Astrocyte (in vitro differentiated cells and primary cell): Measurements from ENCODE around the gene SCTR. TPM values are rescaled to one million over a fixed set of nuclear protein-coding genes. Genes with fewer than 3 reads are reported as not detected.

ENCODE experiments used
- DNase-seq: peaks from one replicate; pipeline ENCODE4 v3.0.0-alpha.2; 2010; ENCODE audit warnings: low read depth
- FAIRE-seq: peaks from 2 replicates; lab custom pipeline; 2011; peaks lifted over from hg19 to GRCh38; lab: Jason Lieb, UNC
- H2AFZ ChIP-seq: 2 replicates; pipeline ENCODE4 v1.6.0; 2012; ENCODE audit warnings: low read depth, low read length, inconsistent platforms
- H3K27ac ChIP-seq: 2 replicates; pipeline ENCODE4 v1.5.1; 2011; ENCODE audit warnings: low read depth, low read length, inconsistent platforms
- H3K27me3 ChIP-seq: 2 replicates; pipeline ENCODE4 v1.6.0; 2011; ENCODE audit warnings: low read length, inconsistent platforms; ENCODE audit not compliant: insufficient read depth
- H3K36me3 ChIP-seq: 2 replicates; pipeline ENCODE4 v1.5.1; 2011; ENCODE audit warnings: low read length, inconsistent platforms; ENCODE audit not compliant: insufficient read depth
- H3K4me1 ChIP-seq: 2 replicates; pipeline ENCODE4 v1.5.1; 2011; ENCODE audit warnings: low read length, inconsistent platforms; ENCODE audit not compliant: insufficient read depth
- H3K4me2 ChIP-seq: 2 replicates; pipeline ENCODE4 v1.6.0; 2012; ENCODE audit warnings: low read length, inconsistent platforms
- H3K4me3 ChIP-seq: 2 replicates; pipeline ENCODE4 v1.5.1; 2011; ENCODE audit warnings: low read depth, mild to moderate bottlenecking, low read length, inconsistent platforms; ENCODE audit not compliant: insufficient read depth
- H3K79me2 ChIP-seq: 2 replicates; pipeline ENCODE4 v1.6.0; 2012; ENCODE audit warnings: mild to moderate bottlenecking, low read length, inconsistent platforms; ENCODE audit not compliant: insufficient read depth
- H3K9ac ChIP-seq: 2 replicates; pipeline ENCODE4 v1.6.0; 2012; ENCODE audit warnings: mild to moderate bottlenecking, low read length, inconsistent platforms
- H3K9me3 ChIP-seq: 2 replicates; pipeline ENCODE4 v1.5.1; 2012; ENCODE audit warnings: low read depth, mild to moderate bottlenecking, low read length, inconsistent platforms; ENCODE audit not compliant: insufficient read depth
- H4K20me1 ChIP-seq: 2 replicates; pipeline ENCODE4 v1.6.0; 2012; ENCODE audit warnings: low read length, inconsistent platforms; ENCODE audit not compliant: insufficient read depth
- H3K27ac Mint-ChIP-seq: one replicate; pipeline ENCODE4 v1.8.0; 2021; ENCODE audit warnings: mild to moderate bottlenecking, mixed read lengths; ENCODE audit not compliant: unreplicated experiment
- H3K27me3 Mint-ChIP-seq: one replicate; pipeline ENCODE4 v1.8.0; 2021; ENCODE audit warnings: low read depth, mixed read lengths; ENCODE audit not compliant: unreplicated experiment
- H3K36me3 Mint-ChIP-seq: one replicate; pipeline ENCODE4 v1.8.0; 2021; ENCODE audit warnings: low read depth, mixed read lengths; ENCODE audit not compliant: unreplicated experiment
- H3K4me1 Mint-ChIP-seq: one replicate; pipeline ENCODE4 v1.8.0; 2021; ENCODE audit warnings: low read depth, mixed read lengths; ENCODE audit not compliant: unreplicated experiment
- H3K4me3 Mint-ChIP-seq: one replicate; pipeline ENCODE4 v1.8.0; 2021; ENCODE audit warnings: mild to moderate bottlenecking, moderate library complexity, mixed read lengths; ENCODE audit not compliant: unreplicated experiment
- H3K9me3 Mint-ChIP-seq: one replicate; pipeline ENCODE4 v1.8.0; 2021; ENCODE audit warnings: mild to moderate bottlenecking, mixed read lengths; ENCODE audit not compliant: unreplicated experiment
- CTCF ChIP-seq: IDR thresholded peaks from 2 replicates; pipeline ENCODE4 v1.5.1; 2011; ENCODE audit warnings: low read depth, mild to moderate bottlenecking, inconsistent platforms, low read length, moderate library complexity; ENCODE audit not compliant: insufficient read depth
- EZH2 ChIP-seq: IDR thresholded peaks from 2 replicates; pipeline ENCODE4 v1.6.1; 2012; ENCODE audit warnings: mild to moderate bottlenecking, low read length, inconsistent platforms; ENCODE audit not compliant: insufficient read depth
- total RNA-seq: library from RNA; stranded (reverse); gene quantifications from 2 replicates; pipeline ENCODE4 v1.2.1, GENCODE V29; 2021

SCTR gene
- total RNA-seq, 1 donor from 2014 or later = not detected

GRCh38 chr2:119421741-119422140 lies 102.5 kb downstream of the SCTR start:
- TF ChIP-seq CTCF (no peak), EZH2 (no peak)
- peaks cover 22% of the 10 kb centered on the region for H3K27me3 ChIP-seq
- H3K9ac ChIP-seq = no peak overlapping the region
- H2AFZ ChIP-seq = no peak overlapping the region
- no peaks in the 10 kb centered on the region for H3K4me1 ChIP-seq
- H3K4me2 ChIP-seq = no peak overlapping the region
- Mint-ChIP-seq H3K27ac (no peak overlapping the region), H3K27me3 (peaks cover 23% of the 10 kb centered on the region), H3K4me1 (peaks cover 6% of the 10 kb centered on the region), H3K36me3 (no peaks in the 10 kb centered on the region), H3K4me3 (no peak overlapping the region), H3K9me3 (peaks cover 19% of the 10 kb centered on the region)
- H3K9me3 ChIP-seq = peaks cover 5% of the 10 kb centered on the region
- no peak overlapping the region for H3K4me3 ChIP-seq
- FAIRE-seq = no peak
- H3K27ac ChIP-seq = no peak overlapping the region
- no peak for DNase-seq
- H3K79me2 ChIP-seq = no peaks in the 10 kb centered on the region
- no peaks in the 10 kb centered on the region for H3K36me3 ChIP-seq
- no peaks in the 10 kb centered on the region for H4K20me1 ChIP-seq

- Mint-ChIP-seq H3K9me3 (peaks cover 19% of the 10 kb centered on the region), H3K36me3 (no peaks in the 10 kb centered on the region), H3K4me1 (peaks cover 6% of the 10 kb centered on the region), H3K27ac (no peak overlapping the region), H3K27me3 (peaks cover 19% of the 10 kb centered on the region), H3K4me3 (no peak overlapping the region)
- Histone ChIP-seq H3K9me3 (peaks cover 5% of the 10 kb centered on the region), H3K4me2 (no peak overlapping the region), H4K20me1 (no peaks in the 10 kb centered on the region), H3K4me1 (no peaks in the 10 kb centered on the region), H3K9ac (no peak overlapping the region), H3K36me3 (no peaks in the 10 kb centered on the region), H3K4me3 (no peak overlapping the region), H2AFZ (no peak overlapping the region), H3K27me3 (peaks cover 22% of the 10 kb centered on the region), H3K79me2 (no peaks in the 10 kb centered on the region), H3K27ac (no peak overlapping the region)
- FAIRE-seq (no peak), DNase-seq (no peak)
- TF ChIP-seq EZH2 (no peak), CTCF (no peak)
Measured at GRCh38 chr2:119421304-119421703, 103.0 kb downstream of the SCTR start.

- no peaks in the 10 kb centered on the region for H4K20me1 ChIP-seq
- no peak overlapping the region for H2AFZ ChIP-seq
- H3K27me3 ChIP-seq = peaks cover 22% of the 10 kb centered on the region
- H3K4me1 ChIP-seq = no peaks in the 10 kb centered on the region
- H3K4me3 ChIP-seq = no peak overlapping the region
- TF ChIP-seq CTCF (no peak), EZH2 (no peak)
- no peak for DNase-seq
- H3K27me3 Mint-ChIP-seq = peaks cover 10% of the 10 kb centered on the region
- no peaks in the 10 kb centered on the region for H3K36me3 ChIP-seq
- peaks cover 5% of the 10 kb centered on the region for H3K9me3 ChIP-seq
- H3K27ac Mint-ChIP-seq = no peak overlapping the region
- H3K4me2 ChIP-seq = no peak overlapping the region
- H3K9me3 Mint-ChIP-seq = peaks cover 17% of the 10 kb centered on the region
- no peak overlapping the region for H3K27ac ChIP-seq
- no peaks in the 10 kb centered on the region for H3K36me3 Mint-ChIP-seq
- FAIRE-seq = no peak
- H3K79me2 ChIP-seq = no peaks in the 10 kb centered on the region
- H3K4me1 Mint-ChIP-seq = peaks cover 6% of the 10 kb centered on the region
- H3K9ac ChIP-seq = no peak overlapping the region
- no peak overlapping the region for H3K4me3 Mint-ChIP-seq
Measured at GRCh38 chr2:119419803-119420508, 104.3 kb downstream of the SCTR start.
